Iris pigment epithelial cell (primary cell): ENCODE results near the gene CIROP.
A peak's percentile ranks its signal among the peaks of the same experiment; 100 is the strongest.

Experiments used
- DNase-seq: peaks from one replicate; pipeline ENCODE4 v3.0.0-alpha.2; 2011; ENCODE audit warnings: low read depth

CIROP gene

DNA sequence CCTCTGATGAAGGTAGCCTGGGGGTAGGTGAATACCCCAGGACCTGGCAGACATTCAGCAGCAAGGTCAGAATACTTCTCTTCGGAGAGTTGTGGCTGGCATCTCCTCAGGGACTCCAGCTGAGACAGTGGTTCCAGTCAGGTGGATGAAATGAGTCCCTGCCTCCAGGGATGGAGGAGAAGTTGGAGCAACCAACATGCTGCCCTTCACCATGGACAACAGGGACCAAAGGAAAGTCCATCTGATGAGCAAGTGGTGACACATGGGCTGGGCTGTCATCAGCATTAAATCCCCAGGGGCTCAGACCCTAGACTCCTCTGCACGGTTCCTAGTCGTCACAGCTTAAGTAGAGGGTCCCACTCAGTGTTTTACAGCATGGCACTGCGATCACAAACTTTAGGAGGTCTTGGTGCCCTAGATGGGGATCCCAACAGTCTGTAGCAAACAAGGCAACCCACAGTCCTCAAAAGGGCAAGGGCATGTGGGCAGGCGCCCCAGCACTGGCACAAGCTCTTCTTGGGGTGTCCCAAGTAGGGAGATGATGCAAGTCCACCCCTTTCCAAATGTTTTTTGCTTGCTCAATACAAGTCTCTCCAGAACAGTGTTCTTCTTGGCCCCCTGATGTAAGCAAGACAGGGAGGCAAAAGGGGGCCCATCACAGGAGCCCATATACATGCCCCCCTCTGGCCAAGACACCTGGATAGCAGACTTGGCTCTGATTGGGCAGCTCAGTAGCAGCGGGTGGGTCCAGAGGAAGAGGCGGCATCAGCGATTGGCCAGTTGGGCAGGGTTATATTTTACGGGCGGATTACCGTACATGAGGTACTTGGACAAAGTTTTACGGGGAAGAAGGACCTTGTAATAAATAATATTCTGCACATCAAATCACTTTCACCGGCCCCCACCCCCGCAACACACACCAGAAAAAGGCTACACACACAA, 36.7 kb downstream of the CIROP start:
- no peak for DNase-seq

DNA sequence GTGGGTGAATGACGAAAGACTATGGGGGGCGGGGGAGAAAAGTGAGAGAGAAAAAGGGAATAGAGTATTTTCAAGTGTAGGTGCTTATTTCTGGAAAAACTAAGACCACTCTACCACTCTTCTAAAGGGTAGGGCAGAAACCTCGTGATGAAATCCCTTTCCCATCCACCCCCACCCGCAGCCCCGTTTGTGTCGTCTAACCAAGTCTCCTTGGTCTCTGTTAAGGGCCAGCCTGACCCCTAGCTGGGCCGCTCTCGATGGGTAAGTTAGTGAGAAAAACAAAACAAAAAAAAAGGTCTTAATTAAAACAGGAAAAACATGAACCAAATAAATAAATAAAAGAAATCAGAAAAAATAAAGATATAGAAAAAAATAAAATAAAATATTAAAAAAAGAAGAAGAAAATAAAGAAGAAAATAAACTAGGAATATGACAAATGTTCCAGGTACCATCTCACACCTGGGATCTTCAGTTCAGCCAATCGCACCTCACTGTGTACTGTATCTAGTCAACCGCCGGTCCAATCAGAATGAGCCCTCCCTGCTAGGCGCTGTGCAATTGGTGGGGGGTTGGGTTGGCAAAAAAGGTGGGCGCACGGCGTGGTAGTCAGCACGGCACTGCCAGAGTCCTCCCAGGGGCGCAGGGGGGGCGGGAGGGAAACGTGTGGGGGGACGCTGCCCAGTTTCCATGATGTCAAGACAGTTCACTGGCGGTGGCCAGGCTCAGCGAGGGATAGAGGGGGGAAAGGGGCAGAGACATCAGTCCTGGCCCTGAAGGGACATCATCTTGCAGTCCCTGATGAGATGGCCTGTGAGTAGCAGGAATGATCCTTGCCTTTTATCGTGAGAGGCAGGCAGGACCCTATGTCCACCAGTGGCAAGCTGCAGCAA, 37.7 kb downstream of the CIROP start:
- no peak for DNase-seq

DNA sequence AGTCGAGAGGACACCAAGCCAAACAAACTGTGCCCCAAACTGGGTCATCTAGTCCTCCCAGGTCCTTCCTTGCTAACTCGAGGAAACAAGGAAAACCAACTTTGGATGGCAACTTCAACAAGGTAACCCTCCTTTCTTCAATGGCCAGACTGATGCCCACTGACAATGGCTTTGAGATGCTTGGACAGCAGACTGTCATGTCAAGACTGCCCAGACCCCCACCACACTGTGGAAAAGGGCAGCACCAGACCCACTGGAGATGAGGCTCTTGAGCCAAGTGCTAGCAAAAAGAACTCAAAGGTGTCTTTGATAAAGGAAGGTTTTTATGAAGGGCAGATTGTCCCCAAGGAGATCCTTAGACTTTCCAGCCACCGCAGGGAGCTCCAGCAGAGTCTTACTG, 38.4 kb downstream of the CIROP start:
- DNase-seq = no peak

DNA sequence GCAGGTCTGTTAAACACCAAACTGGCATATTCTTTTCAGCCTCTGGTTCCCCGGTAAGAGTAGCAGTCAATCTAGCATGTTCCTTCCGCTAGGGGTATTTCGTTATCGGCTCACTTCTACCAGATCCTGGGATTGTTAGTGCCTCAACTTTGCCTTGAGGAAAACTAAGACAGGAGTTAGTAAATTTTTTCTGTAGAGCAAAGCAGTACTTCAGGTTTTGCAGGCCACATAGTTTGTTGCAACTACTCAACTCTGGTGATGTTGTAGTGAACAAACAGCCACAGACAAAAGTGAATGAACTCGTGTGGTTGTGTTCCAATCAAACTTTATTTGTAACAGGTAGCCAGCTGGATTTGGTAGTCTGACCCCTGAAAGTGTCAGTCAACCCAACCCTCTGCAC, 41.2 kb downstream of the CIROP start:
- no peak for DNase-seq

DNA sequence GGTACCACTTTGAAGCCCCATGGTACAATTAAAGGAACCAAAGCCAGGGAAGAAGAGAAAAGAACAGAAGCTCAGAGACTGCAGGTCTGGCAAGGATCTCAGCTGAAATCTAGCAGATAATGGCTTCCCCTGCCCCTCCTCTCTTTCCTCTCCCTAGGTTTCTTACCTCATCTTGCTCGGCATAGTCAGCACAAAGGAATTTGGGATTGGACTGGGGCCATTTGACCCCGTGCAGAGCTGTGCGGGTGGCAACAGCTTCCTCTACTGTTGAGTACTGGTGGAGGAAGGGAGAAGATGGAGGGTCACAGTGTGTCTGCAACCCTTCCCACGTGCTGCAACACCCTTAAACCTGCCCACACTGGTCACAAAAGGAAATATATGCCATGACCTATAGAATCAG, 42.8 kb downstream of the CIROP start:
- DNase-seq = peak; percentile 98

DNA sequence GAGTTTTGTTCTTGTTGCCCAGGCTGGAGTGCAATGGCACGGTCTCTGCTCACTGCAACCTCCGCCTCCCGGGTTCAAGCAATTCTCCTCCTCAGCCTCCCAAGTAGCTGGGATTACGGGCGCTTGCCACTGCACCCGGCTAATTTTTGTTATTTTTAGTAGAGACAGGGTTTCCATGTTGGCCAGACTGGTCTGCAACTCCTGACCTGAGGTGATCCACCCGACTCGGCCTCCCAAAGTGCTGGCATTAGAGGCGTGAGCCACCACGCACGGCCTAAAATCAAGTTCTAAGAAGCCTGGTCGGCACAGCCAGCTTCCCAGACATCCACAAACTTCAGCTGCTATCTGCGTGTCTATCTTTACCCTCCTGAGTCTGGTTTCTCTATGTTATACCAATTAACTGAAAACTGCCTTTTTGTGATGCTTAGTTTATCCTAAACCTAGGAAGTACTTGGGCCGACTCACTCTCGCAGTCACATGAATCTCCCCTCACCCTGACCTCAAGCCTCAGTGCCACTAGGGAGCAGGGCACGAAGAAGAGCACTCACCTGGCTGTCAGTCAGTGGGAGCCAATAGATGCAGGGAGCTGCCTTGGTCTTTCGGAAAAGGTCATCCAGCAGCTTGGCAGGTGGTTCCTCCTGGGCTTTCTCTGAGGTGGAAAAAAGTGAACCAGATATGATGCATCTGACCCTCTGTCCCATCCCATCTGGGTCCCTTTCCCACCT, 44.1 kb downstream of the CIROP start:
- DNase-seq = no peak

DNA sequence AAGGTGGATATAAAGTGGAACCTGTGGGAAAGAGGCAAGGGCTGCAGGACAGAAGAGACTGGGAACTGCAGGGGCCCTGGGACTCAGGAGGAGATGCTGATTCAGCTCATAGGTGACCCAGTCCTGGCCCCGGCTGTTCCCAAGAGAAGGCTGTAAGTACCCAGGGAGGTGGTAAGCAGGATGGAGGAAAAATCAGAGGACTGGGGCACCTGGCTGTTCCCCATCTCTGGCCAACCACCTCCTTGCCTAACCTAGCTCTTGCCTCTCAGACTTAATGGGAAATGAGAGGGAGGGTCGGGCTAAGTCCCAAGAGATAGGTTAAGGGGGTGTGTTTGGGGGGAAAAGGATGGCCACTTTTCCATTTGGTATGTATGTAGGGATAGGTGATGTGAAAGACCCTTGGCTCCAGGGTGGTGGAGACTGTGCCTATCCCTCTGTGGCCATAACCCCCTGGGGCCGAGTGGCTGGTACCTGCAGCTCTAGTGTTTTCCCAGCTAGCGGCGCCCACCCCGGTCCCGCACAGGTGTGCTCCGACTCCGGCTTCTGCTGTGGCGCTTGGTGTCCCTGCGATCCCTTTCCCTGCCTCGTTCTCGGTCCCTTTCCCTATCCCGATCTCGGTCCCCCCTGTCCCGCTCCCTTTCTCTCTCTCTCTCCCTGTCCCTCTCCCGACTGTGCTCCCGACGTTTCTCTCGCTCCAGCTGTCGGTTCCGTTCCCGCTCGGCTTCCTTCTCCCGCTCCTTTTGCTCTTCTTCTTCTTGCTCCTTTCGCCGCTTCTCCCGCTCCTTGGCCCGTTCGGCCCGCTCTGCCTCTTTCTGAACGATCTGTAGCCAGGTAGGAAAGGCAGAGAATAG, 45.9 kb downstream of the CIROP start:
- DNase-seq = no peak

DNA sequence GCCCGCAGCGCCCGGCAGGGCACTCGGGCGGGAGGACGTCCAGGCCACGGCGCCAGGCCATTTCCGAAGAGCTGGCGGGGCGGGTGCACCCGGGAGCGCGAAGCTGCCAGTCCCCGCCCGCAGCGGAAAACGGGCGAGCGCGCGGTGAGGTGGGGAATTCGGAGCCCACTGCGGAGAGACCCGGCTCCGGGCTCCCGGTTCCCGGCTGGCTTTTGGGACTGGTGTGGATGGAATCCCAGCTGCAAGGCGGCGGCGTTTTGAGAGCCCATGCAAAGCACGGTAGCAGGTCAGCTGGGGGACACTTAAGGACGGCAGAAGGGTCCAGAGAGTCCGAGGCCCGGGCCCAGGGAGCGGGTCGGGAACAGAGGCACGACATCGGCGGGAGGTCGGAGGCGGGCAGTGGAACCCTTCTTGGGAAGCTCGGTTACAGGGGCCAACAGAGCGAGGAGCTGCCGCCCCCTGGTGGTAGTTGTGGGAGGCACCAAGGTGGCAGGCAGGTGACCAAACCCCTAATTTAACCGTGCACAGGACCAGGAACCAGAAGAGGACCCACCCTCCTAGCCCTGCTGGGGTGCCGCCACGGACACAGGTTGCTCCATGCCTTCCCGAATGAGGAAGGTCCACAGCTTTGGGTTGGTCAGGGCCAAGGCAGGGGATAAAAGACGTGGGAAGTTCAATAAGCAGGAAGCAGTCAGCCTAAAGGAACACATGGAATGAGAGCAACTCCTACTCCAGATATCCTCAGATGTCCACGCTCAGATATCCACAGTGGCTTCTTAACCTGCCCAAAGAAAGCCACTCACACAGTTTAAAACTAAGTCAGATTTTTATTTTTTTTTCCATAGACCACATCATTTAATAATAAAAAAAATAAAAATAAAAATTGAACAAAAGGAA, 46.8 kb downstream of the CIROP start:
- DNase-seq = peak; percentile 76

DNA sequence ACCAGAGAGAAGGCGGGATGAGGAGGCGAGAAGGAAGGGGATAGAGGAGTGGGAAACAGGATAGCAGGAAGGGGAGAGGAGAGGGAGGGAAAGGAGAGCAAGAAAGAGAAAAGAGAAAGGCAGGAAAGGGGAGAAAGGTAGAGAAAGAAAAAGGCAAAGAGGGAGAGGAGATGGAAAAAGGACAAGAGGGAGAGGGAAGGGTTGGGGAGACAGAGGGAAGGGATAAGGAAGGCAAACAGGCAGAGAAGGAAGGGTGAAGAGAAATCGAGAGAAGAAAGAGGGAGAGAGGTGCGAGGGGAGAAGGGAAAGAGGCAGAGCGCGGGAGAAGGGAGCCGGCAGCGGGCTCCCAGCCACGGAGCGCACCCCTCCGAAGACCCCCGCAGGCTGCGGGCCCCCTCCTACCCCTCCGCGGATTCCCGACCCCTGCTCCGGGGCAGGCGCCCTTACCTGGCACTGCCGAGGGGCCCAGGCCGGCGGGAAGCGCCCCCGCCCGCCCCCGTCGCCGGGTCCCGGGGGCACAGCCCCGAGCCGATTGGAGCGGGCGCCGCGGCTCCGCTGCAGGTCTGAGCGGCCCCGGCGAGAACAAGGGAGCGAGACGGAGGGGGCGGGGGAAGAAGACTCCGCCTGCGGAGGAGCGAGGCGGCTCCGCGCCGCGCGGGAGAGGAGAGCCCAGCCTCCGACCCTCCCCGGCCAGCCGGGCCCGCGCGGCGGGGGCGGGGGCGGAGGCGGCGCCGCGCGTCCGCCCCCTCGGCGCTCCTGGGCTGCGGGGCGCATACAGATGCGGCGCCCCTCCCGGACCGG, 47.6 kb downstream of the CIROP start, which contains the start of gene CDH24:
Gene CDH24, minus strand, starts transcription at position 565 of the 801 bp plus-strand sequence. CDS start 1,787 bp downstream, outside the sequence.
- peak; percentile 71 for DNase-seq

DNA sequence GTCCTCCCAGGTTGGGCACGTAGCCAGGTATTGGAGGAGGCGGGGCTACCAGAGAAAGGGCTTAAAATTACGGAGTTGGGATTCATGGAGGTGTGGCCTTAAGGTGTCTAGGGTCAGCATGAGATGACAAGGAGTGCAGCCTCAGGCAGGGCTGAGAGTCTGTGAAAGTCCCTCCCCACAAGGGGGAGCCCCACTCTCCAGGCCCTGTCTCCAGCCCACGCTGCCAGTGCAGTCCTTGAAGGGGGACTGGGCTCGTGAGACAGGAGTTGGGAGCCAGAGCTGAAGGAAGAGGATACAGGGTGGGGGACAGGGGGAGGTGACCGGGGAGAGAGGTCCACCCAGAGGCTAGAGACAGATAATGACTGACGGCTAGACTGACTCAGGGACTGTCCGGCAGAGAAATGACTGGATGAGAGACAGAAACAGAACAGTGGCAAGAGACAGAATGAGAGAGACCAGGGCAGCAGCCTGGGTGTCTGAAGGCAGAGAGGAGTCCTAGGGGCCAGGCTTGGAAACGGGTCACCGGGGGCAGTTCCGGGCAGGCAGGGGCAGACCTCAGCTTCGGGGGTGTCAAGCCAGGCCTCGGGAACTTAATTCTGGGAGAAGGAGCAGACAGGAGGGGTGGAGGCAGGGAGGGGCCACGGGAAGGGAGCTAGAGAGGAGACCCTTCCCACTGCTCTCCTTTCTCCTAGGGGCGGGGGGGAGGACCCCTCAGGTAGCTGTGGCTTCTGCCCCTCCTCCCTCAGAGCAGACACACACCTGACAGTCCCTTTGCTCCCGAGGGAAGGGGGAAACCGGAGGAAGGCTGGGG, 48.4 kb downstream of the CIROP start:
- peak; percentile 66 for DNase-seq

DNA sequence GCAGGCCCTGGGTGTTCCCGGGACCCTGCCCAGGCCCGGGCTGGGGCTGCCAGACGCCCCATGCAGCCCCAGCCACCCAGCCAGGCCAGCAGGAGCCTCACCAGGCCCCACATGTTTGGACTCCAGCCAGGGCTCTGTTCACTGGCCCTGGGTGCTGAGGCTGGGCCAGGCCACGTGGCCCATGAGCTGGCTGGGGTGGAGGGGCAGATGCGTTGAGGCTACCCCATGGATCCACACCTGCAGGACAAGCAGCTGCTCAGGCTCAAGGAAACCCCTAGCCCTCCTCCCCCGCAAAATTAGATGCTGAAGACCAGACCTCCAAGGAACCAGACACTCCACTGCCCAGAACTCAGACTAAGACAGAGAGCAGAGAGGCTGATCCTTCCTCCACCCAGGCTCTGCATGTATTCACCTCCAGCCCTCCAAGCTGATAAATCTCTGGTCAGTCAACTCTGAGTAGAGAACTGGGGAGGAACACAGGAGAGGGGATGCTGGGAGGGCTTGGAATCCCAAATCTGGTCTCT, 49.1 kb downstream of the CIROP start:
- no peak for DNase-seq

DNA sequence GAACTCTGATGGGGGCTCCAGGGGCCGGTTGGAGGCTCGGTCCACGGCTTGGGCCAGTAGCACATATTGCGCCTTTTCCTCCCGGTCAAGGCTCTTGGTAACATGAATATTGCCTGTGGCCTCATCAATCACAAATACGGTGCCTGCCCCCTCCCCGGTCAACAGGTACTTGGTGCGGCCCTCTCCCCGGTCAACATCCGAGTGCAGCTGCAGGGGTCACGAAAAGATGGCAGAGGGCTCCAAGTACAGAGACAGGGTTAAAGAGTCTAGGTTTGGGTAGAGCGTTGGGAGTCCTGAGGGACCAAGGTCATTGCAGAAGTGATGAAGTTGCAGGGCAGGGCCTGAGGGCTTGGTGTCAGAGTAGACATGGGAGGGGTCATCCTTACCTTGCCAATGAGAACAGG, 49.6 kb downstream of the CIROP start:
- no peak for DNase-seq

DNA sequence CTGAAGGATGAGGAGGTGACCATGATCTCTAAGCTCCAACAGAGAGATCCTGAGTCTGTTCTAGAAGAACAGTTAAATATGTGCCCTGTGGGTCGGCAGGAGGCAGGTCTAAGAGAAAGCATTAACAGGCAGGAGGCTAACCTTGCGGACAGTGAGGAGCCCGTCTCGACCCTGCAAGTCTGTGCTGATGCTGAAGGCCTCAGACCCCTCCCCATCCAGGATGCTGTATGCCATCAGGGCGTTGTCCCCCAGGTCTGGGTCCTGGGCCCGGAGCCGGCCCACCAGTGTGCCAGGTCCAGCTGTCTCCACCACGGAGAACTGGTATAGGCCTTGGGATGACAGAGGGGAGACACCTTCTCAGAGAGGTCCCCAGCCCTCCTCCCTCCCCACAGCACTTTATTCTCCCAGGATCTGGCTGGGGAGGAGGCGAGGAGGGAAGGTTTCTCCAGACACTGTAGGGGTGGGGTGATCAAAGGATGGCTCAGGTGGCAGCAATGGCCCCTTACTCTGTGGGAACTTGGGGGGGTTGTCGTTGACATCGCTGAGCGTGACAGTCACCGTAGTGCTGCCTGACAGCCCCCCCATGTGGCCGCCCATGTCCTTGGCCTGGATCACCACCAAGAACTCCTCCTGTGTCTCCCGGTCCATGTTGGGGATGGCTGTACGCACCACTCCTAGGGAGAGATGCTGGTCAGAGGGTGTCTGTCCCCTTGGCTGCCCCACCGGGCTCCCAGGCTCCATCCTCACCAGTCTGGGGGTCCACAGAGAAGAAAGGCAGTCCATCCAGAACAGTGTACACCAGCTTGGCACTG, 50.6 kb downstream of the CIROP start:
- DNase-seq = no peak

DNA sequence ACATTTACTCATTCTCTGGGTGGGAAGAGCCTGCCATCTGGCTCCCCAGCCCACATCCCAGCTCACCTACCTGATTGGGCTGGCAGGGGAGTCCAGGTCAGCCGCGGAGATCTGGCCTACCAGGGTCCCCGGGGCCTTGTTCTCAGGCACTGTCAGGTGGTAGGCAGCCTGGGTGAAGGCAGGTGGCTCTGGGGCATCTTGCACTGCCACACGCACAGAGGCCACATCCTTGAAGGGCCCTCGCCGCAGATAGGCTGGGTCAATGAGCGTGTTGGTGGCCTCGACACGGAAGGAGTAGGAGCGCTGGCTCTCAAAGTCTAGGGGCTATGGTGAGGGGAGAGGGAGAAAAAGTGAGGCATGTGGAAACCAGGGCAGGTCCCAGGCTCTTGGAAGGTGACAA, 51.4 kb downstream of the CIROP start:
- DNase-seq = no peak

DNA sequence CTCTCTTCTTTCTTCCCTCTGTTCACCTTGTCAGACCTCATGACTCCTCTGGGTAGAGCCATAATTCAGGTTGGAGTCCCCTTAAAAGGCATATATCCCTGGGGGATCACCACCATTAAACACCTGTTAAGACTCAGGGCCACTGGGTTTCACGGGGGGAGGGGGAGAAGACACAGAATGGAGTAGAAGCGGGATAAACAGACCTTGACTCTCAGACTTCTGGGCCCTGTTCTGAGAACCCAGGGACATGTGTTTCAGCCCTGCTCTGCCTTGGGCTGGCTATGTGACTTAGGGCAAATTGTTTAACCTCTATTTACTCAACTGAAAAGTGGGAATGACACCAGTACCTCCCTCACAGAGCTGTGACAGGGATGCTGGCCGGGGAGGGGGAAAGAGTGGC, 52.1 kb downstream of the CIROP start:
- DNase-seq = no peak

DNA sequence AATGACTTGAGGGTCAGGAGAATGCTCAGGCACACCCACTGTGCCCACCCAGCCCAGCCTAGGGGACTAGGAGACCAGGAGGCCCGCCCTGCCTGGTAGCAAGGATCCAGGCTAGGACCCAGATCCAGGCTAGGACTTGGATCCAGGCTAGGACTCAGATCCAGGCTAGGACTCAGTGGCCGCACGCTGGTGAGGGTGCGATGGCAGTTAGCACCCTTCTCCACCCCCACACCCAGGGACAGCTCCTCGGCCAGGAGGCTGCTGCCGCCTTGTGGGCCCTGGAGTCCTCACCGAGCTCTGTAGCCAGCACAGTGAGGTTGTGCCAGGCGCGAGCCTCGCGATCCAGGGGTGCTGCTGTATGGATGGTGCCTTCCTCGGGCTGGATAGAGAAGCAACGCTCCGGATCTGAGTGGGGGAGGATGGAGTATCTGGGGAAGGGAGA, 52.6 kb downstream of the CIROP start:
- DNase-seq = no peak
